Measurements from ENCODE around the gene EIF2D.
"Not testable (repeated sequence)": the region's sequence is repeated elsewhere in the genome, so short reads cannot be mapped to it uniquely, and the experiment has no call there.

The EIF2D gene

DNA sequence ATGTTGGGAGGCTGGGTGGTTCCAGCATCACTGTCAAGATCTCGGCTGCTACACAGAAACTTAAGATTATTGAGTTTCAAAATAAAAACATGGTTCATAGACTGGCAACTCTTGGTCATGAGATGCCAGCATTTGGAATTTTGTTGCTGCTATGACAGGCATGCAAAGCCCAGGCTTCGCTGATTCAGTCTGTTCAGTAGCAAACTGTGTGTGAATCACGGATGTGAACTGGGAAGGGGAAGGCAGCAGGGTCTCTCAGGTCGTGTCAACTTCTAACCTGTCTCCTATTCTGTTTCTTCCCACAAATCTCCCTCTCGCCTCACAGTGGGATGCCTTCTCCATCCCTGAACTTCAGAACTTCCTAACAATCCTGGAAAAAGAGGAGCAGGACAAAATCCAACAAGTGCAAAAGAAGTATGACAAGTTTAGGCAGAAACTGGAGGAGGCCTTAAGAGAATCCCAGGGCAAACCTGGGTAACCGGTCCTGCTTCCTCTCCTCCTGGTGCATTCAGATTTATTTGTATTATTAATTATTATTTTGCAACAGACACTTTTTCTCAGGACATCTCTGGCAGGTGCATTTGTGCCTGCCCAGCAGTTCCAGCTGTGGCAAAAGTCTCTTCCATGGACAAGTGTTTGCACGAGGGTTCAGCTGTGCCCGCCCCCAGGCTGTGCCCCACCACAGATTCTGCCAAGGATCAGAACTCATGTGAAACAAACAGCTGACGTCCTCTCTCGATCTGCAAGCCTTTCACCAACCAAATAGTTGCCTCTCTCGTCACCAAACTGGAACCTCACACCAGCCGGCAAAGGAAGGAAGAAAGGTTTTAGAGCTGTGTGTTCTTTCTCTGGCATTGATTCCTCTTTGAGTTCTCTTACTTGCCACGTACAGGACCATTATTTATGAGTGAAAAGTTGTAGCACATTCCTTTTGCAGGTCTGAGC, 25.5 kb downstream of the EIF2D start:
- no peak for DNase-seq

DNA sequence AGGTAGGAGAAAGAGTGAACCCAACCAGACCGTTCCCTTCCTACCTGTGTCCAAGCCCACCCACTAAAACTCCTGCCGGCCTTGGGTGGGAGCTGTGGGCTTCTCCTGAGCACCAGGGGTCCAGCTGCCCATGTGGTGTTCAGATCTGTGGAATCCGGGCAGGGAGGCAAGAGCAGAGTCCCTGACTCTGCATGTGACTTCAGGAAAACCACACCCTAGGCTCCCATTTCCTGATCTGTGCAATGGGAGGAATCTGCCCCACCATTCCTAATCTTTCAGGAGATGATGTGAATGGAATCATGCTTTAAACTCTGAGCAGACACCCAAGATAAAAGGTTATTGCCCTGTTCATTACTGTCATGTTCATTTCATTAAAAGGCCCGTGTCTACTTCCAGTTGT, 27.6 kb downstream of the EIF2D start:
- no peak for DNase-seq

DNA sequence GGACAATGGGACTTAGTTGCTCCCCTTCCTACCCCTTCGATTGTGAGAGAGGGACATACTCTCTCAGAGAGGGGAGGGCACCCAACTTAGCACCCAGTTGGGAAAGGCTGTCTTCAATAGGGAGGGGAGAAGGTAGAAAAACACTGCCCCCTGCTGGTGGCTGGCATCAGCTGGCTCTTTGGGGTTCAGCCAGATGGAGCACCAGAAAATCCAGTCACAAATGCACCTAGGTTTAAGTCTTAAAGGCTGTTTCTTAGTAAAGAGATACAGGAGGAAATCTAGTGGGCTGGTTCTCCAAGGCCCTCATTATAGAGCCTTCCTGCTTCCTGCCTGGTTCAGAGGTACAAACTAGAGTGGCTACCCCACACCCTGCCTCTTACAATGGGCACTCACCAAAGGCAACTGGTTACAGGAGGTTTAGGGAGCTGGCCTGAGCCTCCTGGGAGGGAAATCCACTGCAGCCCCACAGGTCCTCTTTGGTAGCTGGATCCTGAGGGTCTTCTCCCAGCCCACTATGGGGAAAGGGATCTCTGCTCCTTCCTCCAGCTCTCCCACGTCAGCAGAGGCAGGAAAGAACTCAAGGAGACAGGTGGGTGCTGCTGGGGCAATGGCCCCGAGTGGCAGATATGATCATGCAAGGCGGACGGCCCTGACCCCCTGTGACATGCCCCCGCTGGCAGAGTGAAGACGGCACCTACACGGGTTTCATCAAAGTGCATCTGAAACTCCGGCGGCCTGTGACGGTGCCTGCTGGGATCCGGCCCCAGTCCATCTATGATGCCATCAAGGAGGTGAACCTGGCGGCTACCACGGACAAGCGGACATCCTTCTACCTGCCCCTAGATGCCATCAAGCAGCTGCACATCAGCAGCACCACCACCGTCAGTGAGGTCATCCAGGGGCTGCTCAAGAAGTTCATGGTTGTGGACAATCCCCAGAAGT, 28.3 kb downstream of the EIF2D start:
- peak; percentile 70 to 85 for DNase-seq

DNA sequence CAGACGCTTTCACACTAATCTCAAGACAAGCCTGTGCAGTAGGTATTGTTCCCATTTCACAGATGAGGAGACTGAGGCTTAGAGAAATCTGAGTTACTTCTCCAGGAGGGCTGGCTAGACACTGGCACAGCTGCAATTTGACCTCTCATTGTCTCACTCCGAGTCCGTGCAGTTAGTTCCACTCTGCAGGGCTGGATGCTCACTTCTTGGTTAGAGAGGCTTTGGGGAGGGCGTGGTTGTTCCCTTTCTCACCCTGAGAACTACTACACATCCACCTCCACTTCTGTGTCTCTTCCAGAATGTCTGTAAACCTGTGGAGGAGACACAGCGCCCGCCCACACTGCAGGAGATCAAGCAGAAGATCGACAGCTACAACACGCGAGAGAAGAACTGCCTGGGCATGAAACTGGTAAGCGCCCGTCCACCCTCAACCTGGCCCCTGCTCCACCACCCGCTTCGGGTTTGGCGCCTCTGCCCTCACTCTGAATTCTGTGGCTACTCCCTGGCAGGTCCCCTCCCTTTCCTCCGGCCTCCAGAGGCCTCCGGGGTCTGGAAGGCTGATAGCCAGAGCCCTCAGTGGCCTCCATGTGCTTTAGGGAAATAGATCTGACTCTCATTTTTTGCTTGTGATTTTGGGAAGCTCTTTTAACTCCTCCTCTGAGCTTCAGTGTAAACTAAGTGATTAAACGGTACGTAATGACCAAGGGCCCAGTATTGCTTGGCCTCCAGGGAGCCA, 29.1 kb downstream of the EIF2D start:
- peak in 1 of 2 experiments; percentile 52 for DNase-seq

DNA sequence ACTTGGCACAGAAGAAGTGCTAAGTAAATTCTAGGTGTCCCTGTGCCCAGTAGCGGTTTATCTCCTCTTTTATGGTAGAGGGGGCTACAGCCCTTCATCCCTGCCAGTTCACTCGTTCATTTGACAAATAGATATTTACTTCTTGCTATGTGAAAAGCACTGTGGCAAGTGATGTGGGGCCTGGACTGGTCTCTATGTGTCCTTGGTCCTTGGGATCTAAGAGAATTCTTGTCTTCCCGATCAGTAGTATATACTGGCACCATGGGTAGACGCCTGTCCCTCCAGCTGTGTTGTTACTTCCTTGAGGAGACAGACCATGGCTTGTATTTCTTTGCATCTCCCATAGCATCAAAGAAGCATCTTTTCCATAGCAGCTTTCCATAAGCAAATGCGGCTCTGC, 29.7 kb downstream of the EIF2D start:
- no peak for DNase-seq

- DNase-seq = peak; percentile 58 to 68
These were observed 30.7 kb downstream of the EIF2D start for GRCh38 chr1:206581571-206581981.

DNA sequence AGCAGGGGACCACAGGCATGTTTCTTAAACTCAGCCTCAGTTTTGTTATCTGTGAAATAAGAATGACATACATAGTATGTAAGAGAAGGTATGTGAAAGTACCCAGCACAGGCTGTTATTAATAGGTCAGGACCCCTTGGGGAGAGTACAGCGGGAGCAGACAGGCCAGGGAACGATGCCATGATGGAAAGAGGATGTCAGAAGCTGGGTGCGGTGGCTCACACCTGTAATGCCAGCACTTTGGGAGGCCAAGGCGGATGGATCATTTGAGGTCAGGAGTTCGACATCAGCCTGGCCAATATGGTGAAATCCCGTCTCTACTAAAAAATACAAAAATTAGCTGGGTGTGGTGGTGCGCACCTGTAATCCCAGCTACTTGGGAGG, 31.2 kb downstream of the EIF2D start:
- DNase-seq = not testable (repeated sequence)

- DNase-seq = no peak
These were observed 31.7 kb downstream of the EIF2D start for GRCh38 chr1:206580438-206581113.

- peak; percentile 96 for DNase-seq
These were observed 32.4 kb downstream of the EIF2D start for GRCh38 chr1:206579747-206580437.

DNA sequence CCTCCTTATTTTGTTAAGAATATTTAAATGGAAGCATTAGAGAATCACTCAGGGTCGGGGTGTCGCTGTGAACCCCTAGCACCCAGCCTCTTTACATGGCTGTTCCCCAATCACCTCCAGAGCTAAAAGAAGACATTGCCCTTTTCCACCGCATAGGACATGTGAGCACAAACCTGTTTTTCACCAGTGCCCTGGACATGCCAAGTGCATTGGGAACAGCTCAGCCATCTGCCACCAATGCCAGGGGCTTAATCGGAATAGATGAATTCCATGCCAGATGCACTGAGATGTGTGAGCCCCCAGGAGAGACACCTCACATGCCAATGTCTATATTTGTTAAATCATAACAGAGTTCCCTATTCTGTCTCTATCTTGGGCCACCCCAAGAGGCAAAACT, 33.3 kb downstream of the EIF2D start:
- DNase-seq = no peak

DNA sequence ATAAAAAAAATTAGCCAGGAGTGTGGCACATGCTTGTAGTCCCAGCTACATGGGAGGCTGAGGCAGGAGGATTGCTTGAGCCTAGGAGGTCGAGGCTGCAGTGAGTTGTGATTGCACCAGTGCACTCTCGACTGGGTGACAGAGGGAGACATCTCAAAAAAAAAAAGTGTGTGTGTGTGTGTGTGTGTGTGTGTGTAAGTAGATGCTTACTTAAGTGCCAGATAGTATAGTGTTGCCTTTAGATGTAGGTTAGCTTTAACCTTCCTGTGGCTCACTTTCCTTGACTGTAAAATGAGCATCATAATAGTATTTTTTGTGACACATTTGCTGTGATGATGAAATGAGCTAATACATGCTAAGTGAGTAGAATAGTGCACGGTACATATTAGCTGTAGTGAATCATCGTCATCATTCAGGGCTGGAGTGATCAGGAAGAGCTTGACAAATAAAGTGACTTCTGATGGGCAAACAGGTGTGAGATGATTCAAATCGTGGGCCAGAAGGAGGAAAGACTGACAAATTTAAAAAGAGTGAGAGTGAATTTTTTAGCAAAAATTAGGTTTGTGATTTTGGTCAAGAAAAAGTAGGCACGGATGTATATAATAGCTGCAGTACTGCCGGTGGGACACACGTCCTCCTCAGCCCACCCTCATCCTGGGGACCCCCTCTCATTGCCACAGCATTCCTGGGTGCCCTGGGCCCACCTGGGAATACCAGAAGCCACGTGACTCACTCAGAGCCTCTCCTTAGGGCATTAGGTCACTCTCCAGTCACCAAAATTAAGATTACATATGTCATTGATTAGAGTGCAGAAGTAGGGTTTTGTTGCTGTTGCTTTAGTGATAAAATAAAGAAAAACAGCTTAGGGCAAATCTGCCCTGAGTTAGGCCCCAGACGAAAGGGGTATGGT, 33.9 kb downstream of the EIF2D start:
- DNase-seq = no peak

DNA sequence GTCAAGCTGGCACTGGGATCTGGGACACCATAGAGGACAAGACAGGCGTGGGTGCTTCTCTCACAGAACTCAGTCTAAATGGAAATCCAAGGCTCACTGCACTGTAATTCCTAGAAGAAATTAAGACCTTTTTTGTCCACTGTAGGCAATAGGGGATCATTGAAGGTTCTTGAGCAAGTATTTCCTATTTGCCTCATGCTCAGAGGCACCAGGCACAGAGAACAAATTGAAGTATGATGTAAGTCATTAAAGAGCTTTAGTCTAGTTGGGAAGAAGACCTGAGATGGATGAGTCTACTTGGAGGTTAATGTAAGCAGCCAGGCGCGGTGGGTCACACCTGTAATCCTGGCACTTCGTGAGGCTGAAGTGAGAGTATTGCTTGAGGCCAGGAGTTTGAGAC, 34.6 kb downstream of the EIF2D start:
- no peak for DNase-seq

GRCh38 chr1:206575894-206576737, 36.1 kb downstream of the EIF2D start:
- DNase-seq = no peak

GRCh38 chr1:206575165-206575893, 36.9 kb downstream of the EIF2D start:
- peak; percentile 97 to 98 for DNase-seq

GRCh38 chr1:206573762-206574161, 38.5 kb downstream of the EIF2D start:
- no peak for DNase-seq

DNA sequence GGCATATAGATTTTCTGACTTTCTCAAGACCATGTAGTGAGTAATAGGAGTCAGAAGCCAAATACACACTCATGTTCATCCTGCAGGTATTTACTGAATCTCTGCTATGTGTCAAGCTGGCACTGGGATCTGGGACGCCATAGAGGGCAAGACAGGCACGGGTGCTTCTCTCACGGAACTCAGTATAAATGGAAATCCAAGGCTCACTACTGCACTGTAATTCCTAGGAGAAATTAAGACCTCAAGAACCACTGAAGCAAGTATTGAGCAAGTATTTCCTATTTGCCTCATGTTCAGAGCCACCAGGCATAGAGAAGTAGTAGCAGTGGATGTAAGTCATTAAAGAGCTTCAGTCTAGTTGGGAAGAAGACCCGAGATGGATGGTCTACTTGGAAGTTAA, 38.9 kb downstream of the EIF2D start:
- peak; percentile 69 to 70 for DNase-seq

- DNase-seq = no peak
These were observed 39.4 kb downstream of the EIF2D start for GRCh38 chr1:206572835-206573234.

GRCh38 chr1:206570529-206570928, 41.7 kb downstream of the EIF2D start:
- DNase-seq = no peak

GRCh38 chr1:206569556-206569955, 42.7 kb downstream of the EIF2D start:
- no peak for DNase-seq

Data from Kasumi-1 (cell line).